Smooth muscle cell (in vitro differentiated cells): Measurements from ENCODE around the gene SRP72. TPM values are rescaled to one million over a fixed set of nuclear protein-coding genes. Genes with fewer than 3 reads are reported as not detected.
A peak's percentile ranks its signal among the peaks of the same experiment; 100 is the strongest.

Source experiments
- DNase-seq: peaks from one replicate; lab custom pipeline; 2025; ENCODE audit not compliant: unreplicated experiment; lab: John Stamatoyannopoulos, UW
- H2AFZ ChIP-seq: fragments of 200-600 bp; sonication (generic); 2 replicates; pipeline ENCODE4 v1.6.0; 2016; ENCODE audit warnings: antibody characterized with exemption, low read depth, mild to moderate bottlenecking
- H3F3A ChIP-seq: fragments of 200-600 bp; sonication (generic); 2 replicates; pipeline ENCODE4 v1.6.0; 2017; ENCODE audit warnings: antibody characterized with exemption, low read depth
- H3K27ac ChIP-seq: fragments of 200-600 bp; sonication (generic); 2 replicates; pipeline ENCODE4 v1.5.1; 2016; ENCODE audit warnings: low read depth, mild to moderate bottlenecking
- H3K27me3 ChIP-seq: fragments of 200-600 bp; sonication (generic); 2 replicates; pipeline ENCODE4 v1.6.1; 2016; ENCODE audit warnings: low read depth, mild to moderate bottlenecking
- H3K36me3 ChIP-seq: fragments of 200-600 bp; sonication (generic); 2 replicates; pipeline ENCODE4 v1.5.1; 2016; ENCODE audit warnings: low read depth
- H3K4me1 ChIP-seq: fragments of 200-600 bp; sonication (generic); 2 replicates; pipeline ENCODE4 v1.5.1; 2016; ENCODE audit warnings: low read depth
- H3K4me2 ChIP-seq: fragments of 200-600 bp; sonication (generic); 2 replicates; pipeline ENCODE4 v1.6.0; 2016; ENCODE audit warnings: mild to moderate bottlenecking
- H3K4me3 ChIP-seq: fragments of 200-600 bp; sonication (generic); 2 replicates; pipeline ENCODE4 v1.5.1; 2016; ENCODE audit warnings: mild to moderate bottlenecking
- H3K79me2 ChIP-seq: fragments of 200-600 bp; sonication (generic); 2 replicates; pipeline ENCODE4 v1.6.0; 2016; ENCODE audit warnings: low read depth, mild to moderate bottlenecking
- H3K9ac ChIP-seq: fragments of 200-600 bp; sonication (generic); 2 replicates; pipeline ENCODE4 v1.6.0; 2016; ENCODE audit warnings: low read depth
- H3K9me3 ChIP-seq: fragments of 200-600 bp; sonication (generic); replicated peaks from 2 replicates; pipeline ENCODE4 v1.5.1; 2016; ENCODE audit warnings: low read depth
- H4K20me1 ChIP-seq: fragments of 200-600 bp; sonication (generic); 2 replicates; pipeline ENCODE4 v1.6.0; 2016; ENCODE audit warnings: low read depth
- WGBS: methylation state at CpG from one replicate; pipeline ENCODE4 v1.1.7; 2016; ENCODE audit warnings: low lambda C conversion rate; 5-methylcytosine and 5-hydroxymethylcytosine counted together
- polyA plus RNA-seq: library from polyadenylated mRNA; unstranded; fragments of >200 nt; fragmentation: Nextera tagmentation; extraction: Ambion mirVana; gene quantifications from 2 replicates; pipeline ENCODE4 v1.2.1, GENCODE V29; 2016
- total RNA-seq: library from RNA; depleted of rRNA; stranded (reverse); fragments of >200 nt; gene quantifications from 2 replicates; pipeline ENCODE4 v1.2.3, GENCODE V29; 2014
- TF ChIP-seq, protein P1 (sequence below): fragments of 200-600 bp; sonication (generic); IDR thresholded peaks from 2 replicates; pipeline ENCODE4 v1.5.1; 2017; ENCODE audit warnings: borderline replicate concordance, mild to moderate bottlenecking, antibody characterized with exemption; ENCODE audit not compliant: insufficient read depth, poor library complexity, severe bottlenecking

The SRP72 gene
- total and polyA plus RNA-seq, 2 experiments from 2014 or later: 90.0 to 113 TPM

DNA sequence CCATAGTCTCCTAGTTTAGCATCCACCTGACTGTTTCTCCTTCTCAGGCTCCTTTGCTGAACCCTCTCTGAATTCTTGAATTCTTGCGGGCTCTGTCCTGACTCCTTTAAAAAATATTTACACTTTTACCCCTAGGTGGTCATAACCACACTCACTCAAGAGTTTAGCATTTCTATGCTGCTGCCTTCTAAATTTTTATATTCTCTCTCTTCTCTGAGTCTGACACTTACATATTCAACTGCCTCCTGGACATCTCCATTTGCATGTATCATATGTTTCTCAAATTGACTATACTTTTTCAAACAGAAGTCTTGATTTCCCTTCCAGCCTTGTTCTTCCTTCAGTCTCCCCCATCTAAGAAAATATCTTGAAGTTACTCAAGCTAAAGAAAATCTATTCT, 69.7 kb downstream of the SRP72 start:
- Histone ChIP-seq H3K4me2 (no peak overlapping the region), H3K27ac (no peak overlapping the region), H3K4me1 (no peaks in the 10 kb centered on the region), H3K36me3 (no peaks in the 10 kb centered on the region), H3K9me3 (no peaks in the 10 kb centered on the region), H4K20me1 (no peaks in the 10 kb centered on the region), H3F3A (peaks cover 4% of the 10 kb centered on the region), H3K4me3 (no peak overlapping the region), H3K79me2 (no peaks in the 10 kb centered on the region), H3K9ac (no peak overlapping the region), H2AFZ (no peak overlapping the region), H3K27me3 (peaks cover 3% of the 10 kb centered on the region)
- WGBS: 100% methylated on average over 1 of the region's 1 CpG
- TF ChIP-seq, protein P1, sequence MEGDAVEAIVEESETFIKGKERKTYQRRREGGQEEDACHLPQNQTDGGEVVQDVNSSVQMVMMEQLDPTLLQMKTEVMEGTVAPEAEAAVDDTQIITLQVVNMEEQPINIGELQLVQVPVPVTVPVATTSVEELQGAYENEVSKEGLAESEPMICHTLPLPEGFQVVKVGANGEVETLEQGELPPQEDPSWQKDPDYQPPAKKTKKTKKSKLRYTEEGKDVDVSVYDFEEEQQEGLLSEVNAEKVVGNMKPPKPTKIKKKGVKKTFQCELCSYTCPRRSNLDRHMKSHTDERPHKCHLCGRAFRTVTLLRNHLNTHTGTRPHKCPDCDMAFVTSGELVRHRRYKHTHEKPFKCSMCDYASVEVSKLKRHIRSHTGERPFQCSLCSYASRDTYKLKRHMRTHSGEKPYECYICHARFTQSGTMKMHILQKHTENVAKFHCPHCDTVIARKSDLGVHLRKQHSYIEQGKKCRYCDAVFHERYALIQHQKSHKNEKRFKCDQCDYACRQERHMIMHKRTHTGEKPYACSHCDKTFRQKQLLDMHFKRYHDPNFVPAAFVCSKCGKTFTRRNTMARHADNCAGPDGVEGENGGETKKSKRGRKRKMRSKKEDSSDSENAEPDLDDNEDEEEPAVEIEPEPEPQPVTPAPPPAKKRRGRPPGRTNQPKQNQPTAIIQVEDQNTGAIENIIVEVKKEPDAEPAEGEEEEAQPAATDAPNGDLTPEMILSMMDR: no peak
- no peak for DNase-seq

DNA sequence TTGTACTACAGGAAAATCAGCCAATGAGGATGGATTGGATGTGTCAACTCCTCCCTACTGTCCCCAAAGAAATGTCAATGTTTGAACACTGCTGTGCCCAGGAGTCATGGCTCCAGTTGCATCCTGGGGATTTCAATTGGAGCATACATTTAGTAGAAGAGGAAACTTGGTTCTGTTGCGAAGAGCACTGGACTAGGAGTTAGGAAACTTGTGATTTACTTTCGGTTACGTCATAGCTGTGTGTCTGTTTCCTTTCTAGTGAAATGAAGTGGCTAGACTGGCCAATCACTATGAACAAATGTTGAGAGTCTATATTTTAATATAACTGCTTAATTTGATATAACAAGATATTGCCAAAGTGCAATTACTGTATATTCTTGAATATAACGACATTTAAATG, 73.4 kb downstream of the SRP72 start:
- H3K9me3 ChIP-seq: no peaks in the 10 kb centered on the region
- H3K27ac ChIP-seq: no peak overlapping the region
- no peaks in the 10 kb centered on the region for H3K36me3 ChIP-seq
- H3K4me3 ChIP-seq: no peak overlapping the region
- H2AFZ ChIP-seq: no peak overlapping the region
- TF ChIP-seq, protein P1: no peak
- H3F3A ChIP-seq: peaks cover 4% of the 10 kb centered on the region
- H3K9ac ChIP-seq: no peak overlapping the region
- H4K20me1 ChIP-seq: no peaks in the 10 kb centered on the region
- WGBS: 94% methylated on average over 4 of the region's 4 CpGs
- H3K79me2 ChIP-seq: no peaks in the 10 kb centered on the region
- no peaks in the 10 kb centered on the region for H3K27me3 ChIP-seq
- H3K4me2 ChIP-seq: no peak overlapping the region
- DNase-seq: no peak
- no peaks in the 10 kb centered on the region for H3K4me1 ChIP-seq

DNA sequence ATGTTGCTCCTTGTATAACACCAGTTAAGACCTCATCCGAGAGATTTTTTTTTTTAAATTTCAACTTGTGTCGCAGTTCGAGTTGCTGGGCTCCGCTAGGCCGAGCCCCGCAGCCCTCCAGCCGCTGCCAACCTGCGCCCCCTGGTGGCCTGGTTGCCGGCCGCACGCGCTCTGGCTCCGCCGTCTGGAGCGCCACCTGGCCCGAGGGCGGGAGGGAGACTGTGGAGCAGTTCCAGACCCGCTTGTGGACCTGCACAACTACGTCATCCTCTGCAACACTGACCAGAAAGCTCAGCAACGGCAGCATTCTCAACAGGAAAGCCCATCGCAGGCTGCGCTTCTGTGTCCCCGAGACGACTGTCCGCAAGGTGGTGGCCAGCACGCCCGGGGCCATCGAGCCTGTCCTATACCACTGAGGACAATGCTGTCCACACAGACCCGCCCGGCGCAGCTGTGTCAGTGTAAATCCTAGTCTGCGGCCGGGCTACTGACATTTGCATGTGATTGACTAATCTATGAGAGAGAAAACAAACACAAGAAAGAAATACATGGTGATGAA, 77.2 kb downstream of the SRP72 start:
- peak overlapping the region; percentile 85 for H3K4me2 ChIP-seq
- H3K9me3 ChIP-seq: no peaks in the 10 kb centered on the region
- H3K27me3 ChIP-seq: no peaks in the 10 kb centered on the region
- WGBS: 5% methylated on average over 31 of the region's 33 CpGs
- no peaks in the 10 kb centered on the region for H4K20me1 ChIP-seq
- H3K36me3 ChIP-seq: no peaks in the 10 kb centered on the region
- no peaks in the 10 kb centered on the region for H3K79me2 ChIP-seq
- DNase-seq: peak; percentile 68
- H2AFZ ChIP-seq: peak overlapping the region; percentile 87
- H3K27ac ChIP-seq: no peak overlapping the region
- H3K9ac ChIP-seq: no peak overlapping the region
- peak overlapping the region; percentile 44 for H3K4me3 ChIP-seq
- TF ChIP-seq, protein P1: peak; percentile 99
- H3F3A ChIP-seq: peaks cover 4% of the 10 kb centered on the region
- no peaks in the 10 kb centered on the region for H3K4me1 ChIP-seq

DNA sequence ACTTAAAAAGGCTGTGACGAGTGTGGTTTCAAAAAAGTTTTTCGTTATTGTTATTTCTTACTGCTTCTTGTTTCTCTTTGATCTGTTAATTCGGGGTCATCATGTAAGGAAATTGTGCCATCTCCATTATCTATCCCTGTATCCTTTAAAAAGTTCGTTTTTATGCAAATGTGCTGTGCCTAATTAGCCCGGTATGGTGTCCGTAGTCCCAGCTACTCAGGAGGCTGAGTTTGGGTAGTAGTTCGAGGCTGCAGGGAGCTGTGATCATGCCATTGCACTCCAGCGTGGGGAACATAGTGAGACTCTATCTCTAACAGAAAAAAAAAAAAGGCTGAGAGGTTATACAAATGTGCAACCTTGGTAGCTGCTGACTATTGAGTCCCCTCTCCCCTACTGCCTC, 83.2 kb downstream of the SRP72 start:
- Histone ChIP-seq H3K9me3 (no peaks in the 10 kb centered on the region), H3K36me3 (no peaks in the 10 kb centered on the region), H3K4me1 (no peaks in the 10 kb centered on the region), H3K4me3 (no peak overlapping the region), H2AFZ (no peak overlapping the region), H3K9ac (no peak overlapping the region), H3F3A (no peaks in the 10 kb centered on the region), H3K4me2 (no peak overlapping the region), H3K79me2 (no peaks in the 10 kb centered on the region), H3K27me3 (no peaks in the 10 kb centered on the region), H3K27ac (no peak overlapping the region), H4K20me1 (no peaks in the 10 kb centered on the region)
- 62% methylated on average over 8 of the region's 8 CpGs for WGBS
- TF ChIP-seq, protein P1: no peak
- no peak for DNase-seq
